ENCODE data around the gene LRCH1.

The LRCH1 gene

DNA sequence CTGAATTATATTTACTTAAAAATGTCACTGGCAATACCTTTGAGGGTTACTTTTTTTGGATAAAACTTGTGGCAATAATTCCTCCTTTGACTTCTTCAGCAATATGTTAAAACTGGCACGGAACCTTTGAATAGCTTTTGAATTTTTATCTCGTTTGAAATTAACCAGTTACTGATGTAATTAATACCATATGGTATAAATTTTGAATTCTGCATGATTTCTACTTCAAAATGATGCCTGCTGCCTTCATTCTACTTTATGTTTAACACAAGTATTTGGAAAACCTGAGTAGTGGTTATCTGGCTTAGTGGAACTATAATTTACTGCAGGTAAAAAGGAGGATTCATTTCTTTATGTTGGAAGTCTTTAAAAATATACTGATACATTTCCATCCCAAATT, 85.3 kb downstream of the LRCH1 start:
- no peak for DNase-seq (ENCODE audit: low read depth in 2 of 2)

DNA sequence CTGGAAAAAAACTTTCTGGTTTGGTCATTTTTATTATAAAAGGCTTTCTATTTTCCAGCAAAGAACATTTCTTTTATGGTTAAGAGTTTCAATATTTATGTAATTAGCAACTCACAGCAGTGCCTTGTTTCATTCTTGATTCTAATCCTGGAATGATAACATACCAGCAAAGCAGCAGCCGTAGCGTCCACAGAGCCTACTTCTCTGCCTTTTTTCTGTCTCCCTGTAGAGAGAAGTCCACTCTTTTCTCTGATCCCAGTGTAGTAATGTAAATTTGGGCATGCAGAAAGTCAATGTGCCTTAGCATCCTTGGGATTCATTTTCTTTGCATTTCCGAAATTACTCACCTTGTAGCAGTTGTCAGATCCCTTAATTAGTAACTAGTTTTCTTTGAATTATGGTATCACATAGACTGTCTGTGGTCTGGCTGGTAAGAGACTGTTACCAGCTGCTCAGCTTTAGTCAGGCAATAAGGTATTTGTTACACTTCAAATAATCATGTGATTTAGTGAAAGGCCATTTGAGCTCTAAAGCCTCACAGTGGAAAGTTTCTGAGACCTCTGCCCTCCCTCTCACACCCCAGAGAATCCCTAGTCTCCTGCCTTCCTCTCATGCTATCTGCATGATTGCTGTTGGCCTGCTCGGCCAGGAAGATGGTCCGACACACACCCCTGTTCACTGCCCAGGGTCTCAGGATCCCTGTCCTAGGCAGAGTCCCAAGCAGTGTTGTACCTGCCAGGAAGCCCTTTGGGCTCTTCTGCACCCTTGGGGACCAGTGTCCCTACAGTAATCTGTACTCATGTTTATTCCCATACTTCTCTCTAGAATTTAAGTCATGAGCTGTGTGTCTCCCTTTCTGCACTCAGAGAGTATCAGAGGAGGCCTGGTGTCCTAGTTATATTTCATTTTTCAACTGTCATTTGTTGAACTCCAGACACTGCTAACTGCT, 86.3 kb downstream of the LRCH1 start:
- DNase-seq (ENCODE audit: low read depth in 2 of 2) = no peak

DNA sequence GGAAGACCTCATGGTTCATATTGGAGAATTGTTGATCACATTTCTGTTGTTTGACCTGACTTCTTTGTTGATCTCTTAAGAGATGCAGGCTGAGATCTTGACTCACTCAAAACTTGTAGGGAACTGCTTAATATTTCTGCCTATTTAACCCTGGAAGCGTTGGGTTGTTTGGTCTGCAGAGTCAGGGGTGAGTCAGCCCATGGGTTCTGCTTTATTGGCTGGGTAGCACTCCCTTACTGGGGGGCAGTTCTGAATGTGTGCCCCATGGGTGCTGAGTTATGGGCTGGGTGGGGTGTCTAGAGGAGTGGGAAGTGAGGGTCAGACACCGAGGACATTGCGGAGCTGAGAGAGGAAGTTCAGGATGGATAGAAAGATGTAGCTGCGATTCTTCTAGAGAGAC, 87.9 kb downstream of the LRCH1 start:
- no peak for DNase-seq (ENCODE audit: low read depth in 2 of 2)

DNA sequence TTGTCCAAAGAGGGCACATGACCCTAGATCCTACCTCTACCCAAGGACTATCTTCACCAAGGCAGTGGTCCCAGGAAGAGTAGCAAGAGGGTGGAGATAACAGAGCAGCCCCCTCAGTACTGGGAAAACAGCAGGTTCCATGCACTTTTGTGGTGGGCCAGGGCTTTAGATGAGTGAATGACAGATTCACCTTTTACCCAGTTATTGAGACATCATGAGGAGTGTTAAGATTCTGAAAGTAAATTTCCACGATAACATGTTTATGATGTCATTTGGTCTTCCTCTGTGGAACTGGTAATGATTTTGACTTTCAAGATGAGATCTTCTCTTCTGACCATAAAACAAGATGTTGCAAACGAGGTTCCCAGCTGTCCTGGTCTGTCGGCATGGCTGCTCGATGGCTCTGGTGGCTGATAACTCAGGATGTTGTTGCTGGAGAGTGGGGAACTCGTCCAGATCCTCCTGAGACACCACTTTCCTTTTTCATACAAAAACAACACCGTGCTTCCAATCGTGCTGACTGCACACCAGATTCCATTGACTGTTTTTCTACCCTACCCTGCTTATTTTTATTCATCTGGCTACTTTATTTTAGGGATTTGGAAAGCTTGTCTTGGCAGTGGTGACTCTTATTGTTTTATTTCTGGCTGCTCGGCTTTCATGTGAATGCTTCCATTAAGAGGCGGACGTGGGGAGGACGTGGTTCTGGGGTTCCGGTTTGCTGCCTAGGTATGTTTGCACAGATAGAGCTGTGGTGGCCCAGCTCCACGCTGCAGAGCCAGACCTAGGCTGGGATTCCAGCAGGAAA, 88.5 kb downstream of the LRCH1 start:
- no peak for DNase-seq (ENCODE audit: low read depth in 2 of 2)

DNA sequence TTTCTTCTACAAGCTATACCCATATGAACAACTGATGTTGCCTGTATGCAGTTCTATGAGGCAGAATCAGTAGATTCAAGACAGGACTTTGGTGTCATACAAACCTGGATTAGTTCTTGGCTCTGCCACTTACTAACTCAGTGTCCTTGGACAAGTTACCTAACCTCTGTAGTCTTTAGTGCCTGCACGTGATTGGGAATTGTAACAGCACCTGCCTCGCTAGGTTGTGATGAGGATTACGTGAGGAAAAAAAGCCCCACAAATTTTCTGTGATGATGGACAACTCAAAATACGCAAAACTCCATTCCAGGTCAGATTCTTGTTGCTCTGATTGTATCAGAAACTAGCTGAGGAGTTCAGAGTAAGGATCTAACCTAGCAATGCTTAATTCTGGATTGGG, 89.3 kb downstream of the LRCH1 start:
- no peak for DNase-seq (ENCODE audit: low read depth in 2 of 2)

DNA sequence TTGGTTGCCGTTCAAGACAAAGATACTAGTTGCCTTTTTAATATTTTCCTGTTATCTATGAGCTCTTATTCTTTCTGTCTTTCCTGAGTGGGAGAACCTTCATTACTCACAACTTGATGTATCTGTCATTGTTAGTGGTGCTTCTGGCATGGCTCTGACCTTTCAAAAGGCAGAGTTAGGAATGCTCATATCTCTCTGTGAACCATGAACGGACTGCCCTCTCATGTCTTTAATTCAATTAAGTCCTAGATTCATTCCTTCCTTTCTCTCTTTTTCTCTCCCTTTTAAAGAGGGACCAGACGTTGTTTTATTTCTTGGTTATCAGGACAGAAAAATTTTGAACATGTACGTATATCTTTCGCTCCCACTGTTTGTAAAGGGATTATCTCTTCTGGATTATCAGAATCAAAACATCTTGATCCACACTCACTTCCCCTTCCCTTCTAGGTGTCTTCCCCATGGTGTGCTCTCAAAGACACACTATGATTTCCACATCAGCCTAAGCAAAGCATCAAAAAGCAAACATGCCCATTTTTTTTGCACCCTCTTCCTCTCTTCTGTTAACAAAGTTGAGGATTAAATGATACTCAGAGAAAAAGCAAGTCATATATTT, 90.3 kb downstream of the LRCH1 start:
- DNase-seq (ENCODE audit: low read depth in 2 of 2) = no peak

DNA sequence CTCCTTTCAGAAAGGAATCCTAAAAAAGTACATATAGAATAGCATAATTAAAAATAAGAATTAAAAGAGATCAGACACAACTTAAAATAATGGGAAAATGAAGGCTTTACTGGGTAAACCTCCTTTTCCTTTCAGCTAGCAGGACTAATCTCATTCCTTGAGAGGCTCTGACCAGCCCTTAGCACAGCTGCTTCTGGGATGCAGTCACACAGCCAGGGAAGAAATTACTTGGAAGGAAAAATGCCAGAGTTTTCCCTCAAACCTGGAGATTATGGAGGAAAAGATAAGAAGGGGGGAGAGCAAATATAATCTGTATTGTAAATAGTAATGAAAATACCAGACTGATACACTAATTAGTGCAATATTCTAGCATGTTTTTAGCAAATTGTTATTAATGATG, 91.8 kb downstream of the LRCH1 start:
- no peak for DNase-seq (ENCODE audit: low read depth in 2 of 2)

DNA sequence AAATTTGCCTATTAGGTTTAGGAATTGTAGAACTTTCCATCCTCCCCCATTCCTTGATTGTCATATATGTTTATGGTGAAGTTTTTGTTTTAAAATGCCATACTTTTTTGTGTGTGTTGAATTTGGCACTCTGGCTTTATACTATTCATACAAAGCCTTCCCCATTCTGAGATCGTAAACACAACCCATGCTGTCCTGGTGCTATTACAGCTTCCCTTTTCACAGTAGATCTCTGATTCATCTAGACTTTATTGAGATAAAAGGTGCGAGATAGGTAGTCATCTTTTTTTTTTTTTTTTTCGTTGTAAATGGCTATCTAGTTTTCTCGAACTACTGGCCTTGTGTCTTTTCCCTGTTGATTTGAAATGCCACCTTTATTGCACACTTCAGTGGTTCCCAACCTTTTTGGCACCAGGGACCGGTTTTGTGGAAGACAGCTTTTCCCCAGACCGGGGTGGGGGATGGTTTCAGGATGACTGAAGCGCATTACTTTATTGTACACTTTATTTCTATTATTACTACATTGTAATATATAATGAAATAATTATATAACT, 94.6 kb downstream of the LRCH1 start:
- no peak for DNase-seq (ENCODE audit: low read depth in 2 of 2)

DNA sequence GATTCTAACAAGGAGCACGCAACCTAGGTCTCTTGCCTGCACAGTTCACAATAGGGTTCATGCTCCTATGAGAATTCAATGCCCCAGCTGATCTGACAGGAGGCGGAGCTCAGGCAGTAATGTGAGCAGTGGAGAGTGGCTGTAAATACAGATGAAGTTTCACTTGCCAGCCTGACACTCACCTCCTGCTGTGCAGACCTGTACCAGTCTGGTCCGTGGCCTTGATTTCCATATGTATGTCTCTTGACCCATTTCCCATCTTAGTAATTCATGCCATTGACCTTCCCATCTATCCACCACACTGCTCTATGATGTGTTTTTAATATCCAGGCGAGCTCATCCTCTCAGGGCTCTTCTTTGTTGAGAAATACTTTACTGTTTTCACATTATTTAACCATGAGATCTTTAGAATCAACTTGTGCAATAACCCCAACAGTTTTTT, 95.2 kb downstream of the LRCH1 start:
- no peak for DNase-seq (ENCODE audit: low read depth in 2 of 2)

DNA sequence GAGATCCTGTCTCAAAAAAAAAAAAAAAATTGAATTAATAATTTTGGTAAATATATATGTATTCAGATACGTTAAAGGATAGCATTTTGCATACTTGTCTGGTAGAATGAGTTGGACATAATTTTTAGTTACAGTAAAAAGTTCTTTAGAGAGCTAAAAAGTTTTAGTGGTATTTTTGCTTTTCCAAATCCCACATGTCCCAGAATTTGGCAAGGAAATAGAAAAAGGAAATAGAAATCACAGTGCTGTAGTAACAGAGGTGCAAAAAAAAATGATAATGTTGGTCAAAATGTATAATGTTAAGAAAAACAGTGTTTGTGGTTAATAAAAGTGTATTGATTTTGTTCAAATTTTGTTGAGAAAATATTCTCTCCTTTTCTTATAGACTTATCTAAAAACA, 96.8 kb downstream of the LRCH1 start:
- DNase-seq (ENCODE audit: low read depth in 2 of 2) = no peak

DNA sequence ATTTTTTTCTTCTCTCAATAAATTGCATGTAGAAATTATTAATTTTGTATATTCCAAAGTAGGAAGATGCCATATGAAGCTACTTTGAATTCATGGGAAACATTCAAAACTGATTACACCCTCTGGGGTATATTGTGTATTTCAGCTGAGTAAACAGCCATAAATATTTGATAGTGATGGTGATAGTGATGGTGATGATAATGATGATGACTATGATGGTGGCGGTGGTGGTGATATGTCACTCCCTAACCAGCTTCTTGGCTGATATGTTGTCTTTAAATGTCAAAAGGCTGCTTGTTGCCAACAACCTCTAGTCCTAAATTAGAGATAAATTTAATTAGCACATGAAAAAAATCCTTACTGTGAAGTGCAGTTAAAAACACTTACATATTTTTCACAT, 102.0 kb downstream of the LRCH1 start:
- no peak for DNase-seq (ENCODE audit: low read depth in 2 of 2)

DNA sequence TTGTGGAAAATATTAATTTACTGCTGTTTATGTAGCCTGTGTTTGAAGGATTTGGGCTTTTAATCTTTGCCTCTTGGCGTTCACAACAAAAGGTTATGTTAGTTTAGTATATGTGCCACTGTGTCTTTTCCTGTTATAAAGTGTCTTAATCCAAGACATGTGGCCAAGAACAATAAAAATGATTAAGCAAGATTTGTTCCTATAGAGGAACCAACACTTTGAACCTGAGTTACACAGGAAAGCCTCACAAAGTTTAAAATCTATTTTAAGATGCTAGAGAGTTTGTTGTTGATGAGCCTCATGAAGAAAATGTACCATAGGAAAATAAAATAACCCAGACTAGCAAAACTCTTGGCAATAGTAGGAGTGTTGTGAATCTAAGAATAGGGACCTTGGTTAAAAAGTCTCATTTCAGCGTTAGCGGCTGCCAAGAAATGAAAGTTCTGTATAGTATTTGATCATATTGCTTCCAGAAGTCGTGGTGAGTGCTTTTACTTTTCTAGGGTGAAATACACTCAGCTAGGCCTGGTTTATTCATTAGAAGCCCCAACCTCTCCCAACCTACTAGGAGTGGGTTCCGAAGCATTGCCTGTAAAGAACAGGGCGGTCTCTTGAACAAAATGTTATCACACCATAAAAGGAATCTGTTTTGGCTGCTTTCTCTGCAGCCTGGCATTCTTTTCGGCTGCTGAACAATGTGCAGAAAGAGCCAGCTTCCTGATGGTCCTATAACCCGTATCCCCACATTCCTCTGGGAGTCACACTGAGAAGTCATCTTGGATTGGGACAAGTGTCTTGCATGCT, 102.6 kb downstream of the LRCH1 start:
- DNase-seq (ENCODE audit: low read depth in 2 of 2) = no peak

DNA sequence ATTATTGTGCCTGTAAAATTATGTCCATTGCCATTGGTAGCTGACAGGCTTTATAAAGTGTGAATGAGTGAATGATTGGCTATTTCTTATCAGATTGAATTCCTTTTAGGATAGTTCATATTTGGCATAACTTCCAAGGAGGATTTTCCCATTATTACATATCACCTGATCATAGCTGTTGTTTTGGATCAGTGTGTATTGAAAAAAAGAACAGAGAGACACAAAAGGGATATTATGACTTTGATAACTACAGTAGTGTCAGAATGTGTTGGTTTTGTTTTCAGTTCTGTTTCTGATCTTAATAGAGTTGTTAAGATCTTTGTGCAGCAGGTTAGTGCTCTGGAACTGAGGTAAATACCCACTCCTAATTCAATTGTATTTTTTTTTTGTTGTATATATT, 103.8 kb downstream of the LRCH1 start:
- no peak for DNase-seq (ENCODE audit: low read depth in 2 of 2)

DNA sequence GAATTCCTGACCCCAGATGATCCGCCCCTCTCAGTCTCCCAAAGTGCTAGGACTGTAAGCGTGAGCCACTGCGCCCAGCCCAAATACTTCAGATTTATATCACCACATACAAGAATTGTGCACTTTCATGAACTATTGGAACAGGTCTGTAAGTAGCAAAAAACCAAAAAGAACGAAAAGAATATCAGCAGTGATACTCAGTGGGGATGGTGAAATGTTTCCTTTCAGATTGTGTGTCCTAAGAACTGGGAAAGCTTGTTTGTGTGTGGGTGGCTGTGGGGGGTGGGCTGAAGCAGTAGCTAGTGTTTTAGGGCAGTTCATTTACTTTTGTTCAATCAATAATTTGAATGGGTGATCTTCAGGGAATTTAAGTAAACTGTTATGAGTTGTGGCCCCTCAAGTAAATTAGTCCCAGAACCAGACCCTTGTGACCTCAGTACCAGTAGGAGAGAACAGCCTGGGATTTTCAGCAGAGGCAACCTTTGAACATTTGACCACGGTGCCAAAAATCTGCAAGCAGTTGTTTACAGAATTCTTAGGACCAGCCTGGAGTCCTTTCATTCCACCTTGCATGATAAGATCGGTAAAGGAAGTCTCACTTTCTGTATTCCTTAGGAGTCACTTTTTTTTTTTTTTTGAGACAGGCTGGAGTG, 106.6 kb downstream of the LRCH1 start:
- no peak for DNase-seq (ENCODE audit: low read depth in 2 of 2)

DNA sequence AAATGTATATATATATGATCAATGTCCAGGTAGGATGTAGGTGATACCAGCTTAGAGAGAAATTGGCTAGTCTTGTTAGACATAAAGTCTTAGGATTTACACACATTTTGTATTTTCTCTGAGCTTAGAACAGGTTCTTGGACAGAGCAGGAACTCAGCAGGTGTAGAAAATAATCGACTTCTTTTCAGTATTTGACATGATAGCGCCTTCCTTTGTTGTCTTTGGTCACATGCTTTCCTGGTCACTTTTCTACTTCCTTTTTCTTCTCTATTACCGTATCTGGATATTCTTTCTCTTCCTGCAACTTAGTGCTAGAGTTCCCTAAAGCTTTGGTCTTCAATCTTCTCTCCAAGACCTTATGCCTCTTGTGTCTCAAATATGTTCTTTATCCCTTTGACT, 107.4 kb downstream of the LRCH1 start:
- DNase-seq (ENCODE audit: low read depth in 2 of 2) = no peak

DNA sequence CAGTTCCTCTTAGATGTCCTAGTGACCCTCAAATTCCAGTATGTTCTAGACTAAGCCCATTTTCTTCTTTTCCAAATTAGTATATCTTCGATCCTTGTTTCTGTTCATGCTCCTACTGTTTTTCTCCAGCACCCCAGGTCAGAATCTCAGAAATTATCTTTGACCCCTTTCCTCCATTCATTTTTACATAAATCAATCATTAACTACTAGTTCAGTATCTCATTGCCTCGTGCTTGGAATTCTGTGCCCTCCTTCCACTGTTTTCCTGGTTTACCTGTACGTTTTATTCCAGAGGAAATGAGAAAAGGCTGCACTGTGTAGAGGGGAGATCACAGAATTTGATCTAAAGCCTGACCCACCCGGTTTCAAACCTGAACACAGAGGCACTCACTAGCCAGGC, 107.9 kb downstream of the LRCH1 start:
- no peak for DNase-seq (ENCODE audit: low read depth in 2 of 2)

DNA sequence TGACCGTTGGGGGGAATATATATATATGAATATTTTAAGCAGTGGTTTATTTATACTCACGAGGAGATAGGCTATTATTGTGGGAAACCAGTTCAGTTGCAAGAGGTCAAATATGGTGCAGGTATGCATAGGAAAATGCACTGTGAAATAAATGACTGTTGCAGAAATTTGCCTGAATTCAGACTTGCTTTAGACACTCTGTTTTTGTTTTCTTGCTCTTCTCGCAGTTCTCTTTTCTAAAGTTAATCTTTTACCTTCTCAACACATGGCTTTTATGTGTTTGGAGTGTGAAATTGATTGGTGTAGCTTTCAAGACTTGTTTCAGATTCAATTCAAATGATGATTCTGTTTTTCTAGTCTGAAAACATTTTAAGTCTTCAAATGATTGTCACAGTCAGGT, 109.7 kb downstream of the LRCH1 start:
- no peak for DNase-seq (ENCODE audit: low read depth in 2 of 2)

DNA sequence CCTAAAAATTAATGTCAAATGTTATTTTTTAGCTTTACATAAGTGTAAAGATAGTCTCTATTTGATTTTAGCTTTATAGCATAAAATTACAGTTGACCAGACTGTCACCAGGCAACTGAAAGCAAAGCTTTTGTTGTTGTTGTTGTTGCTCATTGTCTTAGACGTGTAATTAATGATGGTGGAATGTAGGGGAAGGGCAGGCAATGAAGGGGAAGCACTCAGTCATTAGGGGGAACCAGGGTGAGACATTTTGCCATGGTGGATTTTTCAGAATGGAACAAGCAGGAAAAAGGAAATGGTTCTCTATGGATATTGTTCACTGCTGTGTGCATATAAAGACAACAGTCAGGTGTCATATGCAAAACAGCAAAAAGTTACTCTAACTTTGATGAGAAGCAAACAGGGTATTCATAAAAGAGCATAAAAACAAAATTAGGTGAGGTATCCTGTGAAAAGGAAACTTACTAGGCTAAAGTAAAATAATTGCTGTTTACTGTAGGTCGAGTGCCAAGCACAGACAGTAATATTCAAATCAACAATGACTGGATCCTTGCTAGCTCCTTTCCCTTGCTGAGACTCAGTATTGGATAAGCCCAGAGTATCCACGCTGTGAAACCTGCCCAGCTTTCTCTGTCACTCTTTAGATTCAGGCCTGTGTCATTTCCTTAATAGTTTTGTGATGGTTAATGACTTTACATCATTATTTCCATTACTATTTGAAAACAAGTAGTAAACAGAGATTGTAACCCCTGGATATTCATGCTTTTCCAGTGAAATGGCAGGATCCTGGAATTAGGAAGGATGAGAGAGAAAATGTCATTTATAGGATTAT, 110.5 kb downstream of the LRCH1 start:
- no peak for DNase-seq (ENCODE audit: low read depth in 2 of 2)

DNA sequence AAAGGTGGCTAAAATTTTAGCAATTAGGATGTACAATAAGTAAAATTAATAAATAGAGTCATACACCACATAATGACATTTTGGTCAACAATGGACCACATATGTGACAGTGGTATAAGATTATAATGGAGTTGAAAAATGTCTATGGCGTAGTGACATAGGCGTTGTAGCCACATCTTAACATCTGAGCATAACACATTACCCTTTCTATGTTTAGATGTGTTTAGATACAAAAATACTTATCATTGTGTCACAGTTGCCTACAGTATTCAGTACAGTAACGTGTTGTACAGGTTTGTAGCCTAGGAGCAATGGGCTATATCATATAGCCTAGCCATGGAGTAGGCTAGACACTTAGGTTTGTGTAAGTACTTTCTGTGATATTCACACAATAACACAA, 111.2 kb downstream of the LRCH1 start:
- DNase-seq (ENCODE audit: low read depth in 2 of 2) = no peak

DNA sequence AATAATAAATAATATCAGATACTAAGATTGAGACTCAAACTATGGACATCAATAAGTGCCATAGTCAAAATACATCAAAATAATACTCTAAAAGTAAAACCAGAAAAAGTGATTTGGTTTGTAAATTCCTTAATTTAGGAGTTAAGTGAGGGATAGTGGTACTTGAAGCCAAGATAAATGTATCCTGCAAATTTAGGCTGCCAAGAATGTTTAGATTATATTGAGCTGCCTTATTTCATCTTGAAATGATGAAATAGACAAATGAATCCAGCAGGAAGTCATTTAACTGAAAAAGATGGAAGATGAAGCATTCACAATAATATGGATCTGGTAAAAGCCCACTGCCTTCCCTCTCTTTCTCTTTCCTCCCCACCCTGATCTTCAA, 112.3 kb downstream of the LRCH1 start:
- DNase-seq (ENCODE audit: low read depth in 2 of 2) = no peak
